H1 (cell line): ENCODE data around the gene ASRGL1. TPM values are rescaled to one million over a fixed set of nuclear protein-coding genes. Genes with fewer than 3 reads are reported as not detected.
"Not testable (repeated sequence)": the region's sequence is repeated elsewhere in the genome, so short reads cannot be mapped to it uniquely, and the experiment has no call there.

Experiments
- CTCF ChIA-PET: fragments of 300-600 bp; sonication (Branson Sonifier 250); formaldehyde crosslinking; loops from one replicate; lab custom pipeline; 2021; ENCODE audit not compliant: partially characterized antibody; lab: Charles Lee
- POLR2A ChIA-PET: fragments of 300-600 bp; sonication (Branson Sonifier 250); formaldehyde crosslinking; loops from one replicate; lab custom pipeline; 2021; ENCODE audit warnings: inconsistent platforms; ENCODE audit not compliant: partially characterized antibody; lab: Charles Lee
- DNase-seq, 2 experiments: peaks; one replicate each; pipeline versions ENCODE4 v3.0.0 to v3.0.0-alpha.2; 2010 to 2022; ENCODE audit warnings: low spot score in 2 of 2, low read depth in 1 of 2, mixed read lengths in 1 of 2
- FAIRE-seq: peaks from 2 replicates; lab custom pipeline; 2011; peaks lifted over from hg19 to GRCh38; lab: Jason Lieb, UNC
- H2AFZ ChIP-seq: 2 replicates; pipeline ENCODE4 v1.8.1; 2012; ENCODE audit warnings: low read length, inconsistent platforms
- H2AK5ac ChIP-seq: 2 replicates; pipeline ENCODE4 v1.6.1; 2013; ENCODE audit warnings: low read depth, low read length
- H2BK120ac ChIP-seq: replicated peaks from 2 replicates; pipeline ENCODE3; 2013; ENCODE audit warnings: low read depth, low read length, inconsistent platforms
- H2BK12ac ChIP-seq: 2 replicates; pipeline ENCODE4 v1.6.1; 2013; ENCODE audit warnings: low read depth, low read length
- H2BK15ac ChIP-seq: 2 replicates; pipeline ENCODE4 v1.6.1; 2013; ENCODE audit warnings: low read length
- H2BK20ac ChIP-seq: 2 replicates; pipeline ENCODE4 v1.6.1; 2013; ENCODE audit warnings: low read length
- H2BK5ac ChIP-seq: 2 replicates; pipeline ENCODE4 v1.6.1; 2013; ENCODE audit warnings: low read depth, low read length
- H3K14ac ChIP-seq: 2 replicates; pipeline ENCODE4 v1.6.1; 2013; ENCODE audit warnings: inconsistent platforms; ENCODE audit not compliant: insufficient read length
- H3K18ac ChIP-seq: 2 replicates; pipeline ENCODE4 v1.6.1; 2013; ENCODE audit warnings: low read length; ENCODE audit errors: extremely low read depth
- H3K23ac ChIP-seq: 2 replicates; pipeline ENCODE4 v1.6.1; 2013; ENCODE audit warnings: inconsistent platforms; ENCODE audit not compliant: insufficient read length
- H3K23me2 ChIP-seq: 2 replicates; pipeline ENCODE4 v1.6.1; 2013; ENCODE audit warnings: low read depth, low read length
- H3K27ac ChIP-seq: 2 replicates; pipeline ENCODE4 v1.6.1; 2011; ENCODE audit warnings: low read depth, low read length, inconsistent platforms
- H3K27me3 ChIP-seq, 4 experiments: replicated peaks in 1 of 4; 1 replicate in 1 of 4; 2 replicates in 3 of 4; pipeline versions ENCODE4 v1.6.1 to v1.8.1; 2011 to 2013; ENCODE audit warnings: low read length in 3 of 4, mild to moderate bottlenecking in 3 of 4, inconsistent platforms in 2 of 4, mixed read lengths in 2 of 4, moderate library complexity in 1 of 4; ENCODE audit not compliant: control insufficient read depth in 3 of 4, insufficient read depth in 3 of 4; ENCODE audit errors: extremely low read depth in 1 of 4
- H3K36me3 ChIP-seq, 4 experiments: 2 replicates each; pipeline versions ENCODE4 v1.6.1 to v1.8.1; 2011 to 2013; ENCODE audit warnings: mild to moderate bottlenecking in 4 of 4, low read length in 3 of 4, moderate library complexity in 2 of 4, control low read depth in 1 of 4, inconsistent platforms in 1 of 4; ENCODE audit not compliant: insufficient read depth in 4 of 4, control insufficient read depth in 2 of 4
- H3K4ac ChIP-seq: replicated peaks from 2 replicates; pipeline ENCODE3; 2013; ENCODE audit warnings: low read length, low read depth, mixed read lengths, inconsistent platforms; ENCODE audit not compliant: insufficient read length
- H3K4me1 ChIP-seq, 4 experiments: replicated peaks in 1 of 4; 1 replicate in 1 of 4; 2 replicates in 3 of 4; pipeline versions ENCODE4 v1.6.1 to v1.8.1; 2011 to 2013; ENCODE audit warnings: low read length in 3 of 4, inconsistent platforms in 2 of 4, mixed read lengths in 1 of 4; ENCODE audit not compliant: insufficient read depth in 4 of 4, control insufficient read depth in 3 of 4
- H3K4me2 ChIP-seq, 2 experiments: 2 replicates each; pipeline versions ENCODE4 v1.6.1 to v1.8.1; 2011 to 2013; ENCODE audit warnings: low read depth in 2 of 2, low read length in 2 of 2, control low read depth in 1 of 2, inconsistent platforms in 1 of 2, mild to moderate bottlenecking in 1 of 2; ENCODE audit not compliant: insufficient read depth in 1 of 2
- H3K4me3 ChIP-seq, 4 experiments: fragments of 200-600, 300-600 bp in 1 of 4; sonication (generic), shearing (Covaris generic), sonication (Bioruptor Twin) in 1 of 4; 2 replicates each; pipeline versions ENCODE4 v1.5.1 to v1.8.1; 2011 to 2016; ENCODE audit warnings: low read length in 4 of 4, low read depth in 3 of 4, control low read depth in 2 of 4, inconsistent platforms in 2 of 4, mild to moderate bottlenecking in 2 of 4, mixed read lengths in 1 of 4, moderate library complexity in 1 of 4; ENCODE audit not compliant: insufficient read depth in 2 of 4; ENCODE audit errors: extremely low read depth in 1 of 4
- H3K56ac ChIP-seq: replicated peaks from 2 replicates; pipeline ENCODE3; 2013; ENCODE audit warnings: low read depth, mild to moderate bottlenecking, mixed read lengths, low read length, inconsistent platforms; ENCODE audit not compliant: insufficient read length
- H3K79me1 ChIP-seq: 2 replicates; pipeline ENCODE4 v1.6.1; 2013; ENCODE audit warnings: low read depth, low read length, control low read depth
- H3K79me2 ChIP-seq, 2 experiments: 2 replicates each; pipeline versions ENCODE4 v1.6.1 to v1.8.1; 2012 to 2013; ENCODE audit warnings: low read length in 2 of 2, mild to moderate bottlenecking in 2 of 2, inconsistent platforms in 1 of 2; ENCODE audit not compliant: insufficient read depth in 2 of 2, control insufficient read depth in 1 of 2
- H3K9ac ChIP-seq, 4 experiments: replicated peaks in 1 of 4; 1 replicate in 1 of 4; 2 replicates in 3 of 4; pipeline versions ENCODE4 v1.6.1 to v1.8.1; 2011 to 2013; ENCODE audit warnings: low read depth in 3 of 4, low read length in 3 of 4, control low read depth in 2 of 4, mild to moderate bottlenecking in 2 of 4, moderate library complexity in 2 of 4, inconsistent platforms in 1 of 4; ENCODE audit errors: extremely low read depth in 1 of 4
- H3K9me3 ChIP-seq, 2 experiments: 2 replicates each; pipeline versions ENCODE4 v1.6.1 to v1.8.1; 2012 to 2013; ENCODE audit warnings: mild to moderate bottlenecking in 2 of 2, moderate library complexity in 2 of 2, control low read depth in 1 of 2, inconsistent platforms in 1 of 2, low read depth in 1 of 2, low read length in 1 of 2, mixed read lengths in 1 of 2; ENCODE audit not compliant: insufficient read depth in 2 of 2
- H4K20me1 ChIP-seq, 2 experiments: replicated peaks in 1 of 2; 2 replicates each; pipeline versions ENCODE3 to v1.8.1; 2011 to 2013; ENCODE audit warnings: inconsistent platforms in 2 of 2, low read length in 2 of 2, mild to moderate bottlenecking in 1 of 2; ENCODE audit not compliant: insufficient read depth in 2 of 2, control insufficient read depth in 1 of 2
- H4K5ac ChIP-seq: 2 replicates; pipeline ENCODE4 v1.6.1; 2013; ENCODE audit warnings: low read length, low read depth, mixed read lengths, inconsistent platforms; ENCODE audit not compliant: insufficient read length
- H4K8ac ChIP-seq: 2 replicates; pipeline ENCODE4 v1.8.0; 2013; ENCODE audit warnings: mild to moderate bottlenecking, moderate library complexity, low read length, inconsistent platforms; ENCODE audit not compliant: insufficient read depth; ENCODE audit errors: extremely low read depth
- H4K91ac ChIP-seq: replicated peaks from 2 replicates; pipeline ENCODE3; 2013; ENCODE audit warnings: low read length, mixed read lengths, inconsistent platforms; ENCODE audit not compliant: insufficient read length
- WGBS, 2 experiments: shearing (Covaris generic) in 1 of 2; methylation state at CpG; one replicate each; pipeline versions ENCODE4 v1.1.6 to v1.1.7; 2013 to 2015; ENCODE audit warnings: low lambda C conversion rate in 2 of 2, mixed read lengths in 2 of 2, inconsistent platforms in 1 of 2, low coverage in 1 of 2, missing lambda C conversion rate in 1 of 2; ENCODE audit not compliant: insufficient replicate concordance in 2 of 2, insufficient coverage in 1 of 2, insufficient read length in 1 of 2; ENCODE audit errors: extremely low coverage in 1 of 2, missing lambda C conversion rate in 1 of 2; 5-methylcytosine and 5-hydroxymethylcytosine counted together
- polyA plus RNA-seq, 7 experiments: library from polyadenylated mRNA; depleted of rRNA in 3 of 7; stranded (reverse) in 5 of 7; unstranded in 2 of 7; fragments of >200 nt in 5 of 7; fragments of 200-250 nt in 2 of 7; gene quantifications; 1 replicate in 5 of 7; 2 replicates in 1 of 7; 4 replicates in 1 of 7; pipeline versions ENCODE4 v1.2.1 to v1.2.3, GENCODE V29; 2011 to 2013; ENCODE audit warnings: missing spikeins in 2 of 7, mixed read lengths in 2 of 7
- total RNA-seq: library from RNA; stranded (reverse); fragmentation: NEBNext Ultra II Directional; extraction: Animal tissue kit (Norgen Biotek cat#: 25700); gene quantifications from 2 replicates; pipeline ENCODE4 v1.2.1, GENCODE V29; 2021

The ASRGL1 gene
- total and polyA plus RNA-seq, 2 of the 8 experiments (the other 6 are each of a cell fraction or from before 2014, with no cell fraction given), result 19.9 to 23.5 TPM

DNA sequence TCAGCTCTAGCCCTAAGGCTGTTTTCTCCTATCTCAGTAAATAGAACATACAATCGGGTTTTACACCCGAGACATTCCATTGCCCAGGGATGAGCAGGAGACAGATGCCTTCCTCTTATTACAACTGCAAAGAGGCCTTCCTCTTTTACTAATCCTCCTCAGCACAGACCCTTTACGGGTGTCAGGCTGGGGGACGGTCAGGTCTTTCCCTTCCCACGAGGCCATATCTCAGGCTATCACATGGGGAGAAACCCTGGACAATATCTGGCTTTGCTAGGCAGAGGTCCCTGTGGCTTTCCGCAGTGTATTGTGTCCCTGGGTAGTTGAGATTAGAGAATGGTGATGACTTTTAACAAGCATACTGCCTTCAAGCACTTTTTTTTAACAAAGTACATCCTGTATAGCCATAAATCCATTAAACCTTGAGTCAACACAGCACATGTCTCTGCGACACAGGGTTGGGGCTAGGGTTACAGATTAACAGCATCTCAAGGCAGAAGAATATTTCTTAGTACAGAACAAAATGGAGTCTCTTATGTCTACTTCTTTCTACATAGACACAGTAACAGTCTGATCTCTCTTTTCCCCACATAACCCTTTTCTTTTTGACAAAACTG is 31.7 kb downstream of the ASRGL1 start:
- not testable (repeated sequence) for H2AFZ ChIP-seq, H3K18ac ChIP-seq, H3K9ac ChIP-seq, H3K79me2 ChIP-seq, H3K79me1 ChIP-seq, FAIRE-seq, H3K4me1 ChIP-seq, H2AK5ac ChIP-seq, H3K56ac ChIP-seq, H3K27me3 ChIP-seq, H3K36me3 ChIP-seq, H2BK15ac ChIP-seq, H4K8ac ChIP-seq, H2BK120ac ChIP-seq, H3K9me3 ChIP-seq, H3K4me2 ChIP-seq, H4K91ac ChIP-seq, H3K14ac ChIP-seq, H4K20me1 ChIP-seq, H3K23ac ChIP-seq, H3K4ac ChIP-seq, H3K27ac ChIP-seq, H2BK12ac ChIP-seq, H3K4me3 ChIP-seq, H2BK20ac ChIP-seq, H4K5ac ChIP-seq, DNase-seq, H3K23me2 ChIP-seq, H2BK5ac ChIP-seq
- 92% methylated on average over 7 of the region's 7 CpGs; no CpG with 5 or more reads in 1 of the 2 experiments for WGBS, 2 experiments
- POLR2A ChIA-PET, result interaction anchor here (1.2 kb wide), 1 partner anchor 60 kb away, joined by 3 read pairs; no protein-coding TSS in a partner anchor
- CTCF ChIA-PET, result interaction anchor here (1.3 to 9.5 kb wide), 3 partner anchors 8 to 30 kb away, joined by 3 to 82 read pairs (median 19); partner anchors contain the start of gene ASRGL1
